Measurements from ENCODE around the gene FKBP2. TPM values are rescaled to one million over a fixed set of nuclear protein-coding genes. Genes with fewer than 3 reads are reported as not detected.
A peak's percentile ranks its signal among the peaks of the same experiment; 100 is the strongest.

The FKBP2 gene
- total and polyA plus RNA-seq, 2 of the 13 experiments (the other 11 are each of a cell fraction or from before 2014, with no cell fraction given) = 30.1 to 53.3 TPM

- TF ChIP-seq ZNF687 (CRISPR knock-in tag; IDR thresholded peaks at IDR 0.05) (peak; percentile 24; the same call in 1 of the 2 replicates), AHDC1 (CRISPR knock-in tag; IDR thresholded peaks at IDR 0.05; ENCODE audit: borderline replicate concordance) (no peak), ZNF841 (CRISPR knock-in tag; IDR thresholded peaks at IDR 0.05; ENCODE audit: borderline replicate concordance) (no peak), ZNF878 (CRISPR knock-in tag; IDR thresholded peaks at IDR 0.05) (no peak), KDM3A (CRISPR knock-in tag; IDR thresholded peaks at IDR 0.05; ENCODE audit: low read depth) (no peak), SUZ12 (IDR thresholded peaks at IDR 0.05; ENCODE audit: low read depth, low read length) (no peak), GZF1 (CRISPR knock-in tag; IDR thresholded peaks at IDR 0.05) (no peak), KDM5A (IDR thresholded peaks at IDR 0.05; ENCODE audit: borderline replicate concordance, low read length) (peak; percentile 52; the same call in 1 of the 2 replicates), CTCF (CRISPR knock-in tag; IDR thresholded peaks at IDR 0.05) (no peak; the same call in 1 of the 2 replicates), ZNF557 (CRISPR knock-in tag; IDR thresholded peaks at IDR 0.05) (no peak), ZBTB7A (CRISPR knock-in tag; IDR thresholded peaks at IDR 0.05) (no peak), STAT6 (CRISPR knock-in tag; IDR thresholded peaks at IDR 0.05; ENCODE audit: borderline replicate concordance) (no peak)
Observed at GRCh38 chr11:64284962-64285884, 44.3 kb downstream of the FKBP2 start, which contains the start of gene GPR137 (continued).

All from HepG2 (cell line).